ENCODE data around the gene CNOT4.

- TF ChIP-seq, protein P1, sequence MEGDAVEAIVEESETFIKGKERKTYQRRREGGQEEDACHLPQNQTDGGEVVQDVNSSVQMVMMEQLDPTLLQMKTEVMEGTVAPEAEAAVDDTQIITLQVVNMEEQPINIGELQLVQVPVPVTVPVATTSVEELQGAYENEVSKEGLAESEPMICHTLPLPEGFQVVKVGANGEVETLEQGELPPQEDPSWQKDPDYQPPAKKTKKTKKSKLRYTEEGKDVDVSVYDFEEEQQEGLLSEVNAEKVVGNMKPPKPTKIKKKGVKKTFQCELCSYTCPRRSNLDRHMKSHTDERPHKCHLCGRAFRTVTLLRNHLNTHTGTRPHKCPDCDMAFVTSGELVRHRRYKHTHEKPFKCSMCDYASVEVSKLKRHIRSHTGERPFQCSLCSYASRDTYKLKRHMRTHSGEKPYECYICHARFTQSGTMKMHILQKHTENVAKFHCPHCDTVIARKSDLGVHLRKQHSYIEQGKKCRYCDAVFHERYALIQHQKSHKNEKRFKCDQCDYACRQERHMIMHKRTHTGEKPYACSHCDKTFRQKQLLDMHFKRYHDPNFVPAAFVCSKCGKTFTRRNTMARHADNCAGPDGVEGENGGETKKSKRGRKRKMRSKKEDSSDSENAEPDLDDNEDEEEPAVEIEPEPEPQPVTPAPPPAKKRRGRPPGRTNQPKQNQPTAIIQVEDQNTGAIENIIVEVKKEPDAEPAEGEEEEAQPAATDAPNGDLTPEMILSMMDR (IDR thresholded peaks at IDR 0.05) = no peak
- TF ChIP-seq POLR2A (IDR thresholded peaks at IDR 0.05) = no peak
These were observed 166.5 kb downstream of the CNOT4 start for GRCh38 chr7:135343361-135343760.

All from body of pancreas (tissue), 4 donors.